SK-N-MC (cell line): Measurements from ENCODE around the gene GLTPD2.

Experiments used
- EZH2 ChIP-seq: fragments of 200-600 bp; sonication (generic); IDR thresholded peaks from one replicate; pipeline ENCODE4 v1.6.1; 2017; ENCODE audit warnings: antibody characterized with exemption
- FOXP2 ChIP-seq: optimal IDR thresholded peaks from 2 replicates; pipeline ENCODE3; 2011; ENCODE audit warnings: mild to moderate bottlenecking, moderate library complexity; ENCODE audit not compliant: insufficient read depth; ENCODE audit errors: extremely low read length, control extremely low read depth
- POLR2AphosphoS5 ChIP-seq: IDR thresholded peaks from 2 replicates; pipeline ENCODE4 v1.6.1; 2012; ENCODE audit warnings: mild to moderate bottlenecking, low read depth, low read length, borderline replicate concordance

- no peak for TF ChIP-seq EZH2
- TF ChIP-seq POLR2AphosphoS5 = no peak
- TF ChIP-seq FOXP2 = no peak
Measured at GRCh38 chr17:4739122-4740024, 49.4 kb upstream of the GLTPD2 start, which contains the start of the genes CXCL16 and ZMYND15.
